ENCODE results near the gene E4F1.

Gene E4F1

DNA sequence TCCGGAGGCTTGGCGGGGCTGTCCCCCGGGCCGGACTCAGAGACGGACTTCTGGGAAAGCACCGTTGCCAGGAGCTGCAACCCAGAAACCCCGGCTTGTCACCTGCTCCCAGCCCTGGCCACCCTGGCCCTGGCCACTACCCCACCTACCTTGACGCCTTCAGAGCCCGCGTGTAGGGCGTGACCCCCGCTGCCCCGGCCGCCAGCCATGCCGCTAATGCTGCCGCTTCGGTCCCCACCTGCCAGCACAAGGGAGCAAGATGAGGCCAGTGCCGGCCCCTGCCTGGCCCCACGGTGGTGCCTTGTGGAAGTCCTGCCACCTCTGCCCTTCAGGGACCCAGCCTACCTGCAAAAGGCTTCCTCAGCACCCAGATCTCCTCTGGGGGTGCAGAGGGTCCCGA lies 38.4 kb upstream of the E4F1 start:
- no peaks in the 10 kb centered on the region for H3K27me3 ChIP-seq (ENCODE audit: low read depth, low read length)
- no peak overlapping the region for H2AFZ ChIP-seq (ENCODE audit: low read depth, low read length)
- H3K27ac ChIP-seq (ENCODE audit: low read length): no peak overlapping the region
- no peaks in the 10 kb centered on the region for H3K36me3 ChIP-seq (replicated peaks; ENCODE audit: low read depth, low read length)
- TF ChIP-seq EZH2phosphoT487 (IDR thresholded peaks at IDR 0.05; ENCODE audit: low read depth) (no peak), CTCF (IDR thresholded peaks at IDR 0.05; ENCODE audit: low read depth, low read length) (no peak)
- no peaks in the 10 kb centered on the region for H3K9me3 ChIP-seq (ENCODE audit: insufficient read depth, low read length)
- no peaks in the 10 kb centered on the region for H3K79me2 ChIP-seq (ENCODE audit: low read length)
- H3K4me2 ChIP-seq (ENCODE audit: low read length): no peak overlapping the region
- no peak overlapping the region for H3K4me3 ChIP-seq (ENCODE audit: low read length)
- no peak overlapping the region for H3K9ac ChIP-seq (ENCODE audit: low read length)
- H3K4me1 ChIP-seq (ENCODE audit: low read length): no peaks in the 10 kb centered on the region
- H4K20me1 ChIP-seq (ENCODE audit: insufficient read depth, low read length): no peaks in the 10 kb centered on the region

- Histone ChIP-seq H3K36me3 (replicated peaks; ENCODE audit: low read depth, low read length) (no peaks in the 10 kb centered on the region), H4K20me1 (ENCODE audit: insufficient read depth, low read length) (no peaks in the 10 kb centered on the region), H3K9ac (ENCODE audit: low read length) (no peak overlapping the region), H3K9me3 (ENCODE audit: insufficient read depth, low read length) (no peaks in the 10 kb centered on the region), H3K79me2 (ENCODE audit: low read length) (no peaks in the 10 kb centered on the region), H3K4me3 (ENCODE audit: low read length) (no peak overlapping the region), H2AFZ (ENCODE audit: low read depth, low read length) (no peak overlapping the region), H3K4me2 (ENCODE audit: low read length) (no peak overlapping the region), H3K27me3 (ENCODE audit: low read depth, low read length) (no peaks in the 10 kb centered on the region), H3K4me1 (ENCODE audit: low read length) (no peaks in the 10 kb centered on the region), H3K27ac (ENCODE audit: low read length) (no peak overlapping the region)
- TF ChIP-seq EZH2phosphoT487 (IDR thresholded peaks at IDR 0.05; ENCODE audit: low read depth) (no peak), CTCF (IDR thresholded peaks at IDR 0.05; ENCODE audit: low read depth, low read length) (no peak)
Observed at GRCh38 chr16:2186064-2186463, 37.3 kb upstream of the E4F1 start.

- no peaks in the 10 kb centered on the region for H4K20me1 ChIP-seq (ENCODE audit: insufficient read depth, low read length)
- H3K4me2 ChIP-seq (ENCODE audit: low read length): no peak overlapping the region
- H3K27ac ChIP-seq (ENCODE audit: low read length): no peak overlapping the region
- no peaks in the 10 kb centered on the region for H3K9me3 ChIP-seq (ENCODE audit: insufficient read depth, low read length)
- no peaks in the 10 kb centered on the region for H3K79me2 ChIP-seq (ENCODE audit: low read length)
- no peaks in the 10 kb centered on the region for H3K4me1 ChIP-seq (ENCODE audit: low read length)
- no peak overlapping the region for H2AFZ ChIP-seq (ENCODE audit: low read depth, low read length)
- TF ChIP-seq EZH2phosphoT487 (IDR thresholded peaks at IDR 0.05; ENCODE audit: low read depth) (no peak), CTCF (IDR thresholded peaks at IDR 0.05; ENCODE audit: low read depth, low read length) (no peak)
- H3K9ac ChIP-seq (ENCODE audit: low read length): no peak overlapping the region
- no peaks in the 10 kb centered on the region for H3K36me3 ChIP-seq (replicated peaks; ENCODE audit: low read depth, low read length)
- H3K4me3 ChIP-seq (ENCODE audit: low read length): no peak overlapping the region
- H3K27me3 ChIP-seq (ENCODE audit: low read depth, low read length): no peaks in the 10 kb centered on the region
Observed at GRCh38 chr16:2186505-2186904, 36.9 kb upstream of the E4F1 start.

- no peak overlapping the region for H3K27ac ChIP-seq (ENCODE audit: low read length)
- no peaks in the 10 kb centered on the region for H3K9me3 ChIP-seq (ENCODE audit: insufficient read depth, low read length)
- no peak for TF ChIP-seq EZH2phosphoT487 (IDR thresholded peaks at IDR 0.05; ENCODE audit: low read depth)
- TF ChIP-seq CTCF (IDR thresholded peaks at IDR 0.05; ENCODE audit: low read depth, low read length): no peak
- no peak overlapping the region for H3K4me2 ChIP-seq (ENCODE audit: low read length)
- no peaks in the 10 kb centered on the region for H3K36me3 ChIP-seq (replicated peaks; ENCODE audit: low read depth, low read length)
- no peaks in the 10 kb centered on the region for H4K20me1 ChIP-seq (ENCODE audit: insufficient read depth, low read length)
- H3K9ac ChIP-seq (ENCODE audit: low read length): no peak overlapping the region
- H3K4me1 ChIP-seq (ENCODE audit: low read length): no peaks in the 10 kb centered on the region
- H2AFZ ChIP-seq (ENCODE audit: low read depth, low read length): no peak overlapping the region
- H3K27me3 ChIP-seq (ENCODE audit: low read depth, low read length): no peaks in the 10 kb centered on the region
- H3K79me2 ChIP-seq (ENCODE audit: low read length): no peaks in the 10 kb centered on the region
- H3K4me3 ChIP-seq (ENCODE audit: low read length): no peak overlapping the region
Observed at GRCh38 chr16:2187212-2187611, 36.2 kb upstream of the E4F1 start.

All from OCI-LY3 (cell line).